Urinary bladder (tissue), 4 donors: ENCODE results near the gene SMARCA4. TPM values are rescaled to one million over a fixed set of nuclear protein-coding genes. Genes with fewer than 3 reads are reported as not detected.

ENCODE experiments used
- DNase-seq: peaks from one replicate; pipeline ENCODE4 v3.0.0-alpha.2; 2015; ENCODE audit errors: extremely low spot score
- H3K27ac ChIP-seq: one replicate; pipeline ENCODE4 v1.5.1; 2013; ENCODE audit warnings: low read depth, mild to moderate bottlenecking, moderate library complexity
- H3K36me3 ChIP-seq: one replicate; pipeline ENCODE4 v1.6.1; 2013; ENCODE audit warnings: mild to moderate bottlenecking, moderate library complexity; ENCODE audit not compliant: insufficient read depth
- H3K4me1 ChIP-seq: one replicate; pipeline ENCODE4 v1.6.1; 2013; ENCODE audit warnings: mild to moderate bottlenecking, moderate library complexity; ENCODE audit not compliant: insufficient read depth
- H3K4me3 ChIP-seq: one replicate; pipeline ENCODE4 v1.5.1; 2013; ENCODE audit warnings: low read depth, low read length
- WGBS: extraction: QIAGEN DNeasy Blood & Tissue Kit; methylation state at CpG from one replicate; pipeline ENCODE4 v1.1.7; 2013; 5-methylcytosine and 5-hydroxymethylcytosine counted together
- polyA plus RNA-seq: library from polyadenylated mRNA; stranded (reverse); fragments of 200-250 nt; gene quantifications from one replicate; pipeline ENCODE4 v1.2.3, GENCODE V29; 2013
- total RNA-seq: library from RNA; depleted of rRNA; stranded (reverse); fragments of >200 nt; gene quantifications from one replicate; pipeline ENCODE4 v1.2.3, GENCODE V29; 2014
- donor health status: healthy with polysubstance abuse.
- donor health status: healthy.

SMARCA4 gene
- total and polyA plus RNA-seq, 2 donors, result 38.1 to 46.0 TPM

DNA sequence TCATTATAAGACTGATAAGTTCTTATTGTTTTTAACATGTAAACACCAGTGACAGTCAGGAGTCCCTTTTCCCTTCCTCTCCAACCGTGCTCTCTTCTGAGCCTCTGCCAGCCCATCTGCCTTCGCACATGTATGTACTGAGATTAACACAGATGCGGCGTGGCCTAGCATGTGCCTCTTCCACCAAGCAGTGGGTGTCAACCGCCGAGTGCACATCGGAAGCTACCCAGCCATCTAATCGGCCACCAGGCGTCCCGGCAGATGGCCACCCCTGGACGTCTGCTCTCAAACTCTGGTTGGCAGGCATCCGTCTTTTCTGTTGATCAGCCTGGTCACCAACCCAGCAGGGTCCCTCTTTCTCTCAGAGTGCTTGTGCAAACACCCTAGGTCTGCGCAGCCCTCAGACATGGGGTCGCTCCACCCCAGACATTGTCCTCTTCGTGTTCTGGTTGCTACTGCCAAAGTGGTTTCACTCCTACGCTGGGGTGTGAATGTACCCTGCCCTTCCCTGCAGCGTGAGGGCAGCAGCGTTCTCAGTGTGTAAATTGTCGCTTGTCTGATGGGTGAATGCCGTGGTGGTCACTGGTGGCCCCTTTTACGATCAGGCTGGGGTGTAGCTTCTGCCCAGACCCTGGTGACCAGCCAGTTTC lies 70.7 kb downstream of the SMARCA4 start:
- H3K36me3 ChIP-seq, result peaks cover 2% of the 10 kb centered on the region
- WGBS, result 91% methylated on average over 21 of the region's 21 CpGs
- DNase-seq, result no peak
- H3K4me3 ChIP-seq, result no peak overlapping the region
- no peaks in the 10 kb centered on the region for H3K4me1 ChIP-seq
- H3K27ac ChIP-seq, result no peak overlapping the region

DNA sequence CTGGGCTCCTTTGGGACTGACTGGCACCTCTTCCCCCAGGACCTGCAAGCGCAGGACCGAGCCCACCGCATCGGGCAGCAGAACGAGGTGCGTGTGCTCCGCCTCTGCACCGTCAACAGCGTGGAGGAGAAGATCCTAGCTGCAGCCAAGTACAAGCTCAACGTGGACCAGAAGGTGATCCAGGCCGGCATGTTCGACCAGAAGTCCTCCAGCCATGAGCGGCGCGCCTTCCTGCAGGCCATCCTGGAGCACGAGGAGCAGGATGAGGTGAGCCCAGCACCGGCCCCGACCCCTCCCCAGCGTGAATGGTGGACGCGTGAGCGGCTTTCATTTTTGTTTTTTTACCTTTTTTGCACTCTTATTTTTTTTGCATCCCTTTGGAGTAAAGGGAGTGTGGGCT lies 72.4 kb downstream of the SMARCA4 start:
- H3K4me3 ChIP-seq, result no peak overlapping the region
- H3K4me1 ChIP-seq, result no peaks in the 10 kb centered on the region
- H3K36me3 ChIP-seq, result peaks cover 2% of the 10 kb centered on the region
- WGBS, result 90% methylated on average over 22 of the region's 22 CpGs
- H3K27ac ChIP-seq, result no peak overlapping the region
- no peak for DNase-seq

DNA sequence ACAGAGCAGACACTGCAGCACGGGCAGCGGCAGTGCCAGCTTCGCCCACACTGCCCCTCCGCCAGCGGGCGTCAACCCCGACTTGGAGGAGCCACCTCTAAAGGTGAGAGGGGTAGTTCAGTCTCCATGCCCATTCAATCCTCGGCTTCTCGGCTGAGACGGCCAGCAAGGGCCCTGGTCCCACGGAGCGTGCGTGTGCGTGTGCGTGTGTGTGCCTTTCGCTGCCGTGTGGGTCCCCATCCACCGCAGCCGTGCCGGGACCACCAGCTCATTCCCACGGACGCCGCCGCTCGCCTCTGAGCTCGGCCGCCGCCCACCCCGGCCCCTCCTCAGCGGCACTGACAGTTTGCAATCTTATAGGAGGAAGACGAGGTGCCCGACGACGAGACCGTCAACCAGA lies 72.9 kb downstream of the SMARCA4 start:
- DNase-seq, result no peak
- Histone ChIP-seq H3K36me3 (peaks cover 2% of the 10 kb centered on the region), H3K27ac (no peak overlapping the region), H3K4me3 (no peak overlapping the region), H3K4me1 (no peaks in the 10 kb centered on the region)
- 94% methylated on average over 35 of the region's 35 CpGs for WGBS

- H3K4me1 ChIP-seq, result no peaks in the 10 kb centered on the region
- H3K36me3 ChIP-seq, result peaks cover 2% of the 10 kb centered on the region
- WGBS, result 89% methylated on average over 38 of the region's 38 CpGs
- H3K4me3 ChIP-seq, result no peak overlapping the region
- H3K27ac ChIP-seq, result no peak overlapping the region
- DNase-seq, result no peak
These were observed 73.8 kb downstream of the SMARCA4 start for GRCh38 chr19:11034449-11035213.

DNA sequence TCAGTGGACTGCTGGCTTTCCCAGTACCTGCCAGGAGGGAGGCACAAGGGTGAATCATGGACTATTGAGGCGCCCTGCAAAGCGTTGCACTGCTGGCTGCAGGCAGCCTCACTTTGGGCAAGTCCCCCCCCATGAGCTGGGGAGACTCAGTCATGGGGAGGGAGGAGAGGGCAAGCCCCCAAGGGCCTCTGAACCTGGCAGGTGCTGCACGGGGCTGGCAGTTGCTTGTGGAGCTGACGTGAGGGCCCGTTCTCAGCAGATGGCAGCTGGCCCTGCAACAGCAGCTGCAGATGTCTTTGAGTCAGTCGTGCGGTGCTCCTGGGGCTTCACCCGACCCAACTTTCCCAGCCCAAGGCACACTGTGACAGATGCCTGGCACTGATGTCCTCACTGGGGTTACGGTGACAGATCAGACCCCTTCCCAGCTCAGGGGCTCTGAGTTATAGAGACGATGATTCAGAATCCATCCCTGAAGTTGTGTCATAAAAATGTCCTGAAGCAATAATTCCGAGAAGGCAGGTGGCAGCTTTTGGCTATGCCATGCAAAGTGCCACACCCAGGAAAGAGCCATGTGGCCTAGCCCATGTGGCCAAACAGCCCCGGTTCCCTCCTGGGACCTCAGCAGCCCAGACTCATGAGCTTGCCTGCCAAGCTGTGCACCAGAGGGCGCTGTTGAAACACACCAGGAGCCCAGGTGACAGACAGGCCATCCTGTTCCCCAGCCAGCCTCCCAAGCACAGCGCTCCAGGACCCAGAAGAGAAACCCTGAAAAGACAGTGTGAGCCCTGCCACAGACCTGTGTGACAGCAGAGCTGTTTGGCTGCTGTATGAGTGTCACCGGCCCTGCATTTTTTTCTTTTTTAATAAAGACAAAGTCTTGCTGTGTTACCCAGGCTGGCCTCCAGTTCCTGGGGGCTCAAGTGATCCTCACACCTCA lies 74.9 kb downstream of the SMARCA4 start:
- peaks cover 2% of the 10 kb centered on the region for H3K36me3 ChIP-seq
- no peak overlapping the region for H3K27ac ChIP-seq
- no peak overlapping the region for H3K4me3 ChIP-seq
- no peaks in the 10 kb centered on the region for H3K4me1 ChIP-seq
- DNase-seq, result peak; percentile 29
- 54% methylated on average over 15 of the region's 15 CpGs for WGBS

DNA sequence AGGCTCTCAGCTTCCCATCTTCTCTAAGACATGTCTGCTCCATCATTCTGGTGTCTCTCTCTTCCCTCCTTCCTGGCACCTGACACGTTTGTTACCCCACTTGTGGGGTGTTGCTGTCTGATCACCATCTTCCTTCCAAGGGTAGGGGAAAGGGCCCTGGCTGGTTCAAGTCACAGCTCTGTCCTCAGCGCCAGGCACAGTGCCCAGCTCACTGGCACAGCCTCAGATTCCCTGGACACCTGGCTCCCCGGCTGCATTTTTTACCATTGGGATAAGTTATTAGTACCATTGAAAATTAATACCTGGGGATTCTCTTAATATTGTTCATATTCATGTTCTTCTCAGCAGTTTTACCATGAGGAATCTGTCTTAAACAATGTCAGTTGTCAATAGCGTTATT lies 77.7 kb downstream of the SMARCA4 start:
- no peak for DNase-seq
- Histone ChIP-seq H3K4me3 (no peak overlapping the region), H3K36me3 (no peaks in the 10 kb centered on the region), H3K27ac (no peak overlapping the region), H3K4me1 (no peaks in the 10 kb centered on the region)
- 92% methylated on average over 4 of the region's 4 CpGs for WGBS

GRCh38 chr19:11041194-11041593 lies 80.4 kb downstream of the SMARCA4 start:
- no peak overlapping the region for H3K27ac ChIP-seq
- H3K4me3 ChIP-seq, result no peak overlapping the region
- no peak for DNase-seq
- H3K36me3 ChIP-seq, result no peaks in the 10 kb centered on the region
- H3K4me1 ChIP-seq, result no peaks in the 10 kb centered on the region
- 96% methylated on average over 33 of the region's 33 CpGs for WGBS

- WGBS, result 88% methylated on average over 13 of the region's 13 CpGs
- H3K36me3 ChIP-seq, result no peaks in the 10 kb centered on the region
- DNase-seq, result no peak
These were observed 81.3 kb downstream of the SMARCA4 start for GRCh38 chr19:11041966-11042627.

DNA sequence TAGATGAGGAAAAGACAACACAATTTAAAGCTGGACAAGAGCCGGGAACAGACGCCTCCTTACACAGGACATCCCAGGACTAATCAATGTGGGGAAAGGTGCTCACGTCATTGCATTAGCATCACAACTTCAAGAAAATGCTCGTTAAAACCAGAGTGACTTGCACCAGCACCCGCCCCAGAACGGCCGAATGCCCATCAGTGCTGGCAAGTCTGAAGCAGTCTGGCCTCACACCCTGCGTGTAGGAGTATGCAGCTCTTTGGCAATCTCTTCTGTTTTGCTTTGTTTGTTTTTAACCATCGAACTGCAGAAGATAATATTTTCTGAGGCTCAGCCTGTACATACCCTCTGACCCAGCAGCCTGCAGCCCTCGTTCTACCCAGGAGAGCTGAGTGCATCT lies 83.6 kb downstream of the SMARCA4 start:
- Histone ChIP-seq H3K4me3 (no peak overlapping the region), H3K27ac (no peak overlapping the region), H3K36me3 (no peaks in the 10 kb centered on the region), H3K4me1 (no peaks in the 10 kb centered on the region)
- 90% methylated on average over 10 of the region's 10 CpGs for WGBS
- DNase-seq, result no peak

More at GRCh38 chr19:11041966-11042627, 81.3 kb downstream of the SMARCA4 start:
- no peak overlapping the region for H3K4me3 ChIP-seq
- peak overlapping the region; percentile 24 for H3K27ac ChIP-seq
- H3K4me1 ChIP-seq, result no peaks in the 10 kb centered on the region

DNA sequence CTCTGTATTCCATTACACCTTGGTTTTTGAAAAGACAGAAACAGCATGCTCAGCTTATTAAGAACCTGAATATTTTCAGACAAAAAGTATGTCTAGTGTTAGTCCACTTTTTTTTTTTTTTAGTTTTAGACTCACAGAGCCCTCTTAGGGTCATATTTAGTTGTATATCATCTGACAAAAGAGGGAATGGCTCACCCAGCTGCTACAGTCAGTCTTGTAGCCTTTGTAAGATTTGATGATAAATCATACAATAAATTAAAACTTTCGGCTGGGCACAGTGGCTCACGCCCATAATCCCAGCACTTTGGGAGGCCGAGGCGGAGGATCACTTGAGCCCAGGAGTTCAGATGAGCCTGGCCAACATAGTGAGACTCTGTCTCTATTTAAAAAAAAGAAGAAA lies 84.7 kb downstream of the SMARCA4 start:
- no peaks in the 10 kb centered on the region for H3K4me1 ChIP-seq
- WGBS, result 97% methylated on average over 4 of the region's 4 CpGs
- no peak for DNase-seq
- no peaks in the 10 kb centered on the region for H3K36me3 ChIP-seq
- no peak overlapping the region for H3K4me3 ChIP-seq
- no peak overlapping the region for H3K27ac ChIP-seq

- WGBS, result 93% methylated on average over 14 of the region's 14 CpGs
- Histone ChIP-seq H3K36me3 (no peaks in the 10 kb centered on the region), H3K4me3 (no peak overlapping the region), H3K4me1 (no peaks in the 10 kb centered on the region), H3K27ac (no peak overlapping the region)
- no peak for DNase-seq
These were observed 86.0 kb downstream of the SMARCA4 start for GRCh38 chr19:11046605-11047354.

DNA sequence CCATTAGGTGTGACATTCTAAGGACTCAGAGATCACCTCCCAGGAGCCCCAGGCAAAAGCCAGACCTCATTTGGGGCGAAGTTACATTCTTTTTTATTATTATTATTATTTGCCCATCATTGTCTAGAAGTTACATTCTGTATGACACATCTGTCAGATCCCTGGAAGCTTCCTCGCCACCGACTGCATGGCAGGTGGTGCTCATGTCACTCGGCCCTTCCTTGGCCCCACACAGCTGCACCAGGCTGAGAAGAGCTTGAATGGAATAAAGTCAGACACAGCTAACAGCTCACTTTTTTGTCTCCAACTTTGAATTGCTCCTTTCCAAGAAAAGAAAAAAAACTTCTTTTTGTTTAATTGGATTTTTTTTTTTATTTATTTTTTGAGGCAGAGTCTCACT lies 87.0 kb downstream of the SMARCA4 start:
- 92% methylated on average over 4 of the region's 4 CpGs for WGBS
- no peak overlapping the region for H3K4me3 ChIP-seq
- DNase-seq, result no peak
- no peaks in the 10 kb centered on the region for H3K4me1 ChIP-seq
- H3K36me3 ChIP-seq, result no peaks in the 10 kb centered on the region
- H3K27ac ChIP-seq, result no peak overlapping the region
